ES-I3 (cell line): ENCODE data around the gene ALKBH8.
"Not testable (repeated sequence)": the region's sequence is repeated elsewhere in the genome, so short reads cannot be mapped to it uniquely, and the experiment has no call there.

Experiments
- H3K36me3 ChIP-seq: 2 replicates; pipeline ENCODE4 v1.6.1; 2013; ENCODE audit warnings: mild to moderate bottlenecking, low read length, control low read depth, moderate library complexity; ENCODE audit not compliant: insufficient read depth
- H3K4me1 ChIP-seq: 2 replicates; pipeline ENCODE4 v1.6.1; 2013; ENCODE audit warnings: mild to moderate bottlenecking, control low read depth, low read length; ENCODE audit not compliant: insufficient read depth
- H3K9ac ChIP-seq: 2 replicates; pipeline ENCODE4 v1.6.1; 2013; ENCODE audit warnings: low read depth, mild to moderate bottlenecking, low read length, moderate library complexity
- H3K9me3 ChIP-seq: 2 replicates; pipeline ENCODE4 v1.6.1; 2013; ENCODE audit warnings: mild to moderate bottlenecking, low read length, moderate library complexity; ENCODE audit not compliant: control insufficient read depth, insufficient read depth

Gene ALKBH8

DNA sequence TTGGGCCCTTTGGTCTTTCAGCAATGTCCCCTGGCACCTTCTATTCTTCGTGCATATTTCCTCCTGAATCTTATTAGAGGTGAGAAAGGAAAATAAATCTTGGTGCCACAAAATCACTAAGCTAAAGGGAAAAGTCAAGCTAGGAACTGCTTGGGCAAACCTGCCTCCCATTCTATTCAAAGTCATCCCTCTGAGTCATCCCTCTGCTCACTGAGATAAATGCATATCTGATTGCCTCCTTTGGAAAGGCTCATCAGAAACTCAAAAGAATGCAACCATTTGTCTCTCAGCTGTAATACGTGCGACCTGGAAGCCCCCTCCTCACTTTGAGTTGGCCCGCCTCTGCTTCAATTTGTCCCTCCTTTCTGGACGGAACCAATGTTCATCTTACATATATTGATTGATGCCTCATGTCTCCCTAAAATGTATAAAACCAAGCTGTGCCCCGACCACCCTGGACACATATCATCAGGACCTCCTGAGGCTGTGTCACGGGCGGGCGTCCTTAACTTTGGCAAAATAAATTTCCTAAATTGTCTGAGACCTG lies 493 bp upstream of the ALKBH8 start:
- not testable (repeated sequence) for H3K4me1 ChIP-seq, H3K9me3 ChIP-seq, H3K36me3 ChIP-seq
- peak overlapping the region; percentile 78 for H3K9ac ChIP-seq

- Histone ChIP-seq H3K9me3 (no peaks in the 10 kb centered on the region), H3K9ac (peak overlapping the region; percentile 78), H3K4me1 (peaks cover 7% of the 10 kb centered on the region), H3K36me3 (no peaks in the 10 kb centered on the region)
These were observed 687 bp downstream of the ALKBH8 start for GRCh38 chr11:107564877-107565218.

DNA sequence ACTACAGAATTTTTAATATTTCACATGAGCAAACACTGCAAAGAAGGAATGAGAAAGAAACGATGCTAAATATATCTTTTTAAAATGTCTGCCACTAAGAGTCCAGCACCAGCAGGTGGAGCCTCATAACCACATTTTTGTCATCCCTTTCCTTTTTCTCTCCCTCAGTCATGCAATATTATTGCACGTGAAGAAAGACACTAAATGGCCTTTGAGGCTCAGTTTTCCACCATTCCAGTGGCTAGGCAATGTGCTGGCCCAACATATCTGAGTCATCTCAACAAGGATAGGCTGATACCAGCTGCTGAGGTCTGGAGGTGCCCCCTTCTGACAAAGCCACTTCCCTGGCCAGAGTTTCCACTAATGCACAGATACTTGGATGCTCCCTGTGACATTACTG lies 1.8 kb downstream of the ALKBH8 start:
- Histone ChIP-seq H3K4me1 (peaks cover 7% of the 10 kb centered on the region), H3K9ac (no peak overlapping the region), H3K36me3 (no peaks in the 10 kb centered on the region), H3K9me3 (no peaks in the 10 kb centered on the region)

- H3K36me3 ChIP-seq, result no peaks in the 10 kb centered on the region
- no peaks in the 10 kb centered on the region for H3K9me3 ChIP-seq
- H3K9ac ChIP-seq, result no peak overlapping the region
- H3K4me1 ChIP-seq, result peaks cover 7% of the 10 kb centered on the region
These were observed 2.8 kb downstream of the ALKBH8 start for GRCh38 chr11:107562647-107563208.

DNA sequence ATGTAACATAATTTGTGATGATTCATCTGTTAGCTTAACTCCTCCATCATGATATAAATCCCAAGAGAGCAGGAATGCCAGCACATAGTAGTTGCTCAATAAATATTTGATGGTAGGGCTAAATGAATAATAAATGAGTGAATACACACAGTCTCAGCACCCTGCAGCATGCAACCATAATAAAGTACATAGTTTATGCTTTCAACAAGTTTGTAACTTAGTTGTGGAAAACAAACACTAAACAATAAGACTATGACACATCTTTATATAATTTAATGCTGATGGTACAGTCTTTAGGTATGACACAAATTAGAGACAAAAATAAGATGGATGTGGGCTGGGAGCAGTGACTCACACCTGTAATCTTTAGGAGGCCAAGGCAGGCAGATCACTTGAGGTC lies 3.8 kb downstream of the ALKBH8 start:
- Histone ChIP-seq H3K4me1 (peaks cover 7% of the 10 kb centered on the region), H3K9ac (no peak overlapping the region), H3K9me3 (no peaks in the 10 kb centered on the region), H3K36me3 (no peaks in the 10 kb centered on the region)

GRCh38 chr11:107550304-107550703 lies 15.2 kb downstream of the ALKBH8 start:
- Histone ChIP-seq H3K4me1 (peaks cover 3% of the 10 kb centered on the region; the same call in 1 of the 2 replicates), H3K36me3 (no peaks in the 10 kb centered on the region), H3K9me3 (no peaks in the 10 kb centered on the region), H3K9ac (no peak overlapping the region)

DNA sequence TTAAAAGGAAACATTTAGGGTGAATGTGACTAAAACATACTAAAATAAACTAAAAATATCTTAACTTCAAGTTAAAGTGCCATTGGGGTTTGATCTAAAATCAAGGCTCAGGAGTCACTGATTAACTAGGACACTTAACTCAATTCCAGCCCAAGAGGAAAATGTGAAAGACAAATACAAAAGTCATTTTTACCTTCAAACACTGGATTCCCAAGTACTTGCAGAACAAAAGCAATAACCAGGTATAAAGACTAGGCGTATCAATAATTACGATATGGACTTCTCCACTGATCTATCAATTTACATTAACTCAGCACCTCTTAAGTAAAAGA lies 15.6 kb downstream of the ALKBH8 start:
- Histone ChIP-seq H3K9ac (no peak overlapping the region), H3K9me3 (no peaks in the 10 kb centered on the region), H3K4me1 (peaks cover 4% of the 10 kb centered on the region; the same call in 1 of the 2 replicates), H3K36me3 (no peaks in the 10 kb centered on the region)

- Histone ChIP-seq H3K4me1 (peaks cover 4% of the 10 kb centered on the region; the same call in 1 of the 2 replicates), H3K9ac (no peak overlapping the region), H3K36me3 (no peaks in the 10 kb centered on the region), H3K9me3 (no peaks in the 10 kb centered on the region)
These were observed 16.1 kb downstream of the ALKBH8 start for GRCh38 chr11:107549253-107549953.

- H3K36me3 ChIP-seq, result no peaks in the 10 kb centered on the region
- peaks cover 4% of the 10 kb centered on the region; the same call in 1 of the 2 replicates for H3K4me1 ChIP-seq
- H3K9ac ChIP-seq, result no peak overlapping the region
- H3K9me3 ChIP-seq, result no peaks in the 10 kb centered on the region
These were observed 17.6 kb downstream of the ALKBH8 start for GRCh38 chr11:107547961-107548360.

GRCh38 chr11:107545101-107545514 lies 20.4 kb downstream of the ALKBH8 start:
- H3K9me3 ChIP-seq, result no peaks in the 10 kb centered on the region
- H3K9ac ChIP-seq, result no peak overlapping the region
- peaks cover 4% of the 10 kb centered on the region; the same call in 1 of the 2 replicates for H3K4me1 ChIP-seq
- H3K36me3 ChIP-seq, result no peaks in the 10 kb centered on the region

DNA sequence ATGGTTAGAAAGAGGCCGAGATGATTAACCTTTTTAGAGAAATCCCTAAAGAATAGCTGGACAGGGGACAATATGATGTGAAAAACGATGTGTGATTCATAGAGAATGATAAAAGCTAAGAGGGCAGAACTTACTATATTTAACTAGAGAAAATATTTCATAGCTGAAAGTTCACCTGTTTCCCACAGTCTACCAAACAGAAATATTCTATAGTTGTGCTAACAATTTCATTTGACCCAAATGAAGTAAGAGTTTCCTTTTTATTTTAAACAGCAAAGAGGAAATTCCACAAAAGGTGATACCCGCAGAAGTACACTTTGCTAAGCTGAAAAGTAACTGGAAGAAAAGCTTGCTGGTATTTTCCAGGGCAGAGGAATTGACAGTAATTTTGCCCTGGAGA lies 26.7 kb downstream of the ALKBH8 start:
- Histone ChIP-seq H3K36me3 (no peaks in the 10 kb centered on the region), H3K9me3 (no peaks in the 10 kb centered on the region), H3K4me1 (no peaks in the 10 kb centered on the region), H3K9ac (no peak overlapping the region)

GRCh38 chr11:107538239-107538638 lies 27.3 kb downstream of the ALKBH8 start:
- no peak overlapping the region for H3K9ac ChIP-seq
- H3K36me3 ChIP-seq, result no peaks in the 10 kb centered on the region
- no peaks in the 10 kb centered on the region for H3K9me3 ChIP-seq
- no peaks in the 10 kb centered on the region for H3K4me1 ChIP-seq

DNA sequence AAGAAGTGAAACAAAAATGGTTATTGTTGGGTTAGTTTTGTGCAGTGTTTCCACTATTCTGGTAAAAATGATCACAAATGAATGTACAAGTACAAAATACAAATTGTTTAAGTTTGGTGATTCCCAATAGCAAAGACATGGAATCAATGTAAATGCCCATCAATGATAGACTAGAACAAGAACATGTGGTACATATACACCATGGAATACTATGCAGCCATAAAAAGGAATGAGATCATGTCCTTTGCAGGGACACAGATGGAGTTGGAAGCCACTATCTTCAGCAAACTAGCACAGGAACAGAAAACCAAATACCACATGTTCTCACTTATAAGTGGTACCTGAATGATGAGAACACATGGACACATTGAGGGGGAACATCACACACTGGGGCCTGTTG lies 28.4 kb downstream of the ALKBH8 start:
- H3K9ac ChIP-seq, H3K36me3 ChIP-seq, H3K4me1 ChIP-seq, H3K9me3 ChIP-seq: not testable (repeated sequence)

DNA sequence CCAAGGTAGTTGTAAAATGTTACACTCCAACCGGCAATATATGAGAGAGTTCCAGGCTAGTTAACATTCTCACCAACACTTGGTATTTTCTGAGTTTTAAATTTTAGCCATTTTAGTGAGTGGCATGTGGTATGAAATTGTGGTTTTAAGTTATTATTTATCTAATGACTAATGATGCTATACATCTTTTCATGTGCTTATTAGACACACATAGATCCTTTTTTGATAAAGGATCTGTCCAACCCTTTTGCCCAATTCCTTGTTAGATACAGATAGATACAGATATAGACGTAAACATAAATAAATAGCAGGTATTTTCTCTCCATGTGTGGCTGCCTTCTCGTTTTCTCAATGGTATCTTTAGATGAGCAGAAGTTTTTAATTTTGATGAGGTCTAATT lies 39.3 kb downstream of the ALKBH8 start:
- Histone ChIP-seq H3K9me3 (no peaks in the 10 kb centered on the region), H3K4me1 (no peaks in the 10 kb centered on the region), H3K36me3 (no peaks in the 10 kb centered on the region)

DNA sequence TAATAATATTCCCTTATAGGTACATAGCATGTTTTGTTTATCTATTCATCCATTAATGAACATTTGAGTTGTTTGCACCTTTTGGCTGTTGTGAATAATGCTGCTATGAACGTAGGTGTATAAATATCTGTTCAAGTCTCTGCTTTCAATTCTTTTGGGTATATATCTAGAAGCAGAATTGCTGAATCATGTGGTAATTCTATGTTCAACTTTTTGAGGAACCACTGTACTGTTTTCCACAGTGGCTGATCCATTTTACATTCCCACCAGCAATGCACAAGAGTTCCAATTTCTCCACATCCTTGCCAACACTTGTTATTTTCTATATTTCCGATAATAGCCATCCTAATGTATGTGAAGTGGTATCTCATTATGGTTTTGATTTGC lies 56.7 kb downstream of the ALKBH8 start:
- Histone ChIP-seq H3K36me3 (peaks cover 3% of the 10 kb centered on the region; the same call in 1 of the 2 replicates), H3K4me1 (no peaks in the 10 kb centered on the region), H3K9ac (no peak overlapping the region), H3K9me3 (no peaks in the 10 kb centered on the region)

More for the DNA sequence above, 39.3 kb downstream of the ALKBH8 start:
- no peak overlapping the region for H3K9ac ChIP-seq
